WERI-Rb-1 (cell line): ENCODE data around the gene ZNF283.
"Not testable (repeated sequence)": the region's sequence is repeated elsewhere in the genome, so short reads cannot be mapped to it uniquely, and the experiment has no call there.

Source experiments
- DNase-seq: peaks from one replicate; pipeline ENCODE4 v3.0.0-alpha.2; 2020
- H3K27ac ChIP-seq: fragments of 250-450 bp; sonication (Bioruptor Pico); 2 replicates; pipeline ENCODE4 v1.5.1; 2020; ENCODE audit warnings: mild to moderate bottlenecking, moderate library complexity
- H3K27me3 ChIP-seq: fragments of 250-450 bp; sonication (Bioruptor Pico); 2 replicates; pipeline ENCODE4 v1.5.1; 2021; ENCODE audit warnings: mild to moderate bottlenecking, low read depth, moderate library complexity; ENCODE audit not compliant: insufficient read depth, severe bottlenecking
- H3K36me3 ChIP-seq: fragments of 250-450 bp; sonication (Bioruptor Pico); 2 replicates; pipeline ENCODE4 v1.5.1; 2020; ENCODE audit warnings: mild to moderate bottlenecking, moderate library complexity
- H3K4me3 ChIP-seq: 2 replicates; pipeline ENCODE4 v1.5.1; 2011; ENCODE audit warnings: low read depth, mild to moderate bottlenecking, control low read depth, low read length
- H3K9me3 ChIP-seq: fragments of 250-450 bp; sonication (Bioruptor Pico); 2 replicates; pipeline ENCODE4 v1.5.1; 2021; ENCODE audit warnings: mild to moderate bottlenecking, moderate library complexity; ENCODE audit not compliant: severe bottlenecking
- TF ChIP-seq, protein P1 (sequence below): IDR thresholded peaks from 2 replicates; pipeline ENCODE4 v1.5.1; 2011; ENCODE audit warnings: low read depth, mild to moderate bottlenecking, control low read depth, inconsistent platforms, low read length

The ZNF283 gene

GRCh38 chr19:43798026-43798545 is 29.0 kb upstream of the ZNF283 start:
- Histone ChIP-seq H3K27ac (no peak overlapping the region), H3K9me3 (peaks cover 3% of the 10 kb centered on the region), H3K4me3 (peak overlapping the region; percentile 45), H3K27me3 (no peaks in the 10 kb centered on the region), H3K36me3 (no peaks in the 10 kb centered on the region)
- TF ChIP-seq, protein P1, sequence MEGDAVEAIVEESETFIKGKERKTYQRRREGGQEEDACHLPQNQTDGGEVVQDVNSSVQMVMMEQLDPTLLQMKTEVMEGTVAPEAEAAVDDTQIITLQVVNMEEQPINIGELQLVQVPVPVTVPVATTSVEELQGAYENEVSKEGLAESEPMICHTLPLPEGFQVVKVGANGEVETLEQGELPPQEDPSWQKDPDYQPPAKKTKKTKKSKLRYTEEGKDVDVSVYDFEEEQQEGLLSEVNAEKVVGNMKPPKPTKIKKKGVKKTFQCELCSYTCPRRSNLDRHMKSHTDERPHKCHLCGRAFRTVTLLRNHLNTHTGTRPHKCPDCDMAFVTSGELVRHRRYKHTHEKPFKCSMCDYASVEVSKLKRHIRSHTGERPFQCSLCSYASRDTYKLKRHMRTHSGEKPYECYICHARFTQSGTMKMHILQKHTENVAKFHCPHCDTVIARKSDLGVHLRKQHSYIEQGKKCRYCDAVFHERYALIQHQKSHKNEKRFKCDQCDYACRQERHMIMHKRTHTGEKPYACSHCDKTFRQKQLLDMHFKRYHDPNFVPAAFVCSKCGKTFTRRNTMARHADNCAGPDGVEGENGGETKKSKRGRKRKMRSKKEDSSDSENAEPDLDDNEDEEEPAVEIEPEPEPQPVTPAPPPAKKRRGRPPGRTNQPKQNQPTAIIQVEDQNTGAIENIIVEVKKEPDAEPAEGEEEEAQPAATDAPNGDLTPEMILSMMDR = no peak
- no peak for DNase-seq

GRCh38 chr19:43798546-43799409 is 28.3 kb upstream of the ZNF283 start:
- peaks cover 3% of the 10 kb centered on the region for H3K9me3 ChIP-seq
- TF ChIP-seq, protein P1 = no peak
- no peaks in the 10 kb centered on the region for H3K27me3 ChIP-seq
- peak overlapping the region; percentile 45 for H3K4me3 ChIP-seq
- H3K27ac ChIP-seq = no peak overlapping the region
- no peaks in the 10 kb centered on the region for H3K36me3 ChIP-seq
- DNase-seq = peak; percentile 51

DNA sequence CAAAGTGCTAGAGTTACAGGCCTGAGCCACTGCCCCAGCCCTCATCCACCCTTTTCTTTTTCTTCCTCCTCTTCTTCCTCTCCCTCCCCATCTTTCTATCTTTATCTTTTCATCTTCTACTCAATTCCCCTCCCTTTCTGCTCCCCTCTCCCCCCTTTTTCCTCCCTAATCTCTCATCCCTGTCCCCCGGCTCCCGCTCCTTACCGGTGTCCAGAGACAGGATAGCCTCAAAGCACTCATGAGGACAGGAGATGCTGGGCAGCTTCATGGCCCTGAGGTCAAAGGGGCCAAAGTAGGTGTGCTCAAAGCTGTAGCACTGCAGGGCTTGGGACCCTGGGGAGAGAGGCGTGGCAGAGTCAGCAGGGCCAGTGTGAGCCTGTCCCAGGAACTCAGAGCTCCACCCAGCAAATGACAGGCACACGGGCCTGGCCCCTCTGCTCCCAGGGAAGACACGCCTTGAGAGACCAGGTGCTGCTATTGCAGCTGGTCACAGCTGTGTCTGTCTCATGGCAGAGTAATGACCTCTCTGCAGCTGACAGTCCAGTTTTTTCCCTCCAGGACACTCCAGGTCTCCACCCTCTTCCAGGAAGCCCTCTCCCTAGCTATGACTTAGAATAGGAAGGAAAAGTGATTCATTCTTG is 27.5 kb upstream of the ZNF283 start:
- Histone ChIP-seq H3K4me3 (no peak overlapping the region), H3K9me3 (peaks cover 3% of the 10 kb centered on the region), H3K27ac (no peak overlapping the region), H3K36me3 (no peaks in the 10 kb centered on the region), H3K27me3 (no peaks in the 10 kb centered on the region)
- TF ChIP-seq, protein P1 = no peak
- DNase-seq = no peak

GRCh38 chr19:43802216-43802951 is 24.7 kb upstream of the ZNF283 start, which contains the start of gene LYPD5:
TSS of gene LYPD5 (minus strand) at chr19:43802447. CDS start at chr19:43802380, 67 bp downstream.
- H3K27me3 ChIP-seq = no peaks in the 10 kb centered on the region
- H3K27ac ChIP-seq = no peak within 1 kb of the TSS
- no peak for DNase-seq
- no peaks in the 10 kb centered on the region for H3K9me3 ChIP-seq
- H3K36me3 ChIP-seq = no peaks in the 10 kb centered on the region
- TF ChIP-seq, protein P1 = no peak
- no peak within 1 kb of the TSS for H3K4me3 ChIP-seq

- TF ChIP-seq, protein P1 = no peak
- Histone ChIP-seq H3K27me3 (no peaks in the 10 kb centered on the region), H3K4me3 (no peak overlapping the region), H3K9me3 (no peaks in the 10 kb centered on the region), H3K27ac (no peak overlapping the region), H3K36me3 (no peaks in the 10 kb centered on the region)
- DNase-seq = no peak
These were observed 22.7 kb upstream of the ZNF283 start for GRCh38 chr19:43804432-43804831.

GRCh38 chr19:43806401-43806800 is 20.7 kb upstream of the ZNF283 start:
- H3K36me3 ChIP-seq, DNase-seq, H3K9me3 ChIP-seq, H3K4me3 ChIP-seq, H3K27me3 ChIP-seq, H3K27ac ChIP-seq: not testable (repeated sequence)
